Endothelial cell of hepatic sinusoid (primary cell): ENCODE measurements around the gene MAGI1.
"Not testable (repeated sequence)": the region's sequence is repeated elsewhere in the genome, so short reads cannot be mapped to it uniquely, and the experiment has no call there.

Source experiments
- in situ Hi-C: cut with HindIII; loops from 2 replicates; pipeline ENCODE4 v1.10.0; 2017; ENCODE audit warnings: low sequenced_read_pairs

The MAGI1 gene

GRCh38 chr3:66041828-66042227 is 3.1 kb upstream of the MAGI1 start:
- in situ Hi-C loops = loop anchor here (5.0 kb wide), 2 partner anchors 70 to 80 kb away; no protein-coding TSS in a partner anchor

- in situ Hi-C loops = loop anchor here (5.0 kb wide), 2 partner anchors 71 to 79 kb away; no protein-coding TSS in a partner anchor
These were observed 2.4 kb upstream of the MAGI1 start for GRCh38 chr3:66041116-66041515.

- in situ Hi-C loops = no loop called here
These were observed 821 bp upstream of the MAGI1 start for GRCh38 chr3:66039590-66039887.

- in situ Hi-C loops = no loop called here
These were observed 363 bp downstream of the MAGI1 start for GRCh38 chr3:66038384-66038725.

- in situ Hi-C loops = no loop called here
These were observed 740 bp downstream of the MAGI1 start for GRCh38 chr3:66037986-66038369.

- in situ Hi-C loops = no loop called here
These were observed 1.3 kb downstream of the MAGI1 start for GRCh38 chr3:66037330-66037985.

GRCh38 chr3:66036586-66037148 is 2.1 kb downstream of the MAGI1 start:
- in situ Hi-C loops = no loop called here

- in situ Hi-C loops = no loop called here
These were observed 2.8 kb downstream of the MAGI1 start for GRCh38 chr3:66035763-66036477.

- in situ Hi-C loops = loop anchor here (5.0 kb wide), 1 partner anchor 104 kb away; no protein-coding TSS in a partner anchor
These were observed 5.2 kb downstream of the MAGI1 start for GRCh38 chr3:66033241-66034138.

GRCh38 chr3:66031102-66031698 is 7.5 kb downstream of the MAGI1 start:
- in situ Hi-C loops = loop anchor here (5.0 kb wide), 1 partner anchor 106 kb away; no protein-coding TSS in a partner anchor

- in situ Hi-C loops = no loop called here
These were observed 9.3 kb downstream of the MAGI1 start for GRCh38 chr3:66029443-66029842.

GRCh38 chr3:66029014-66029413 is 9.7 kb downstream of the MAGI1 start:
- in situ Hi-C loops = no loop called here

GRCh38 chr3:66028457-66028856 is 10.3 kb downstream of the MAGI1 start:
- in situ Hi-C loops = no loop called here

- in situ Hi-C loops = not testable (repeated sequence)
These were observed 11.6 kb downstream of the MAGI1 start for GRCh38 chr3:66027099-66027498.

GRCh38 chr3:66023738-66024385 is 14.9 kb downstream of the MAGI1 start:
- in situ Hi-C loops = loop anchor here (5.0 kb wide), 1 partner anchor 53 kb away; no protein-coding TSS in a partner anchor

- in situ Hi-C loops = loop anchor here (5.0 kb wide), 1 partner anchor 54 kb away; no protein-coding TSS in a partner anchor
These were observed 15.5 kb downstream of the MAGI1 start for GRCh38 chr3:66023229-66023628.

GRCh38 chr3:66021731-66022131 is 17.0 kb downstream of the MAGI1 start:
- in situ Hi-C loops = loop anchor here (5.0 kb wide), 1 partner anchor 56 kb away; no protein-coding TSS in a partner anchor

- in situ Hi-C loops = loop anchor here (5.0 kb wide), 1 partner anchor 57 kb away; no protein-coding TSS in a partner anchor
These were observed 18.8 kb downstream of the MAGI1 start for GRCh38 chr3:66019896-66020295.

- in situ Hi-C loops = no loop called here
These were observed 20.4 kb downstream of the MAGI1 start for GRCh38 chr3:66018057-66019033.
